ENCODE data around the gene SLC8B1.

GRCh38 chr12:113351089-113351488 is 16.2 kb upstream of the SLC8B1 start:
- TF ChIP-seq CTCF (IDR thresholded peaks at IDR 0.05) (no peak), EZH2phosphoT487 (IDR thresholded peaks at IDR 0.05) (no peak), EZH2 (IDR thresholded peaks at IDR 0.05) (no peak)
